ENCODE data around the gene CD34.

CD34 gene

GRCh38 chr1:207860531-207860930, 50.4 kb downstream of the CD34 start:
- DNase-seq (ENCODE audit: insufficient read length) (no peak), FAIRE-seq (no peak)

GRCh38 chr1:207858806-207859205, 52.1 kb downstream of the CD34 start:
- TF ChIP-seq POLR2A (IDR thresholded peaks at IDR 0.05; ENCODE audit: low read depth, low read length) (no peak), POLR2AphosphoS5 (IDR thresholded peaks at IDR 0.05; ENCODE audit: low read depth, low read length) (no peak), TAF1 (IDR thresholded peaks at IDR 0.05; ENCODE audit: borderline replicate concordance, low read depth, low read length) (no peak)
- FAIRE-seq (no peak), DNase-seq (ENCODE audit: insufficient read length) (no peak)

More at GRCh38 chr1:207860531-207860930, 50.4 kb downstream of the CD34 start:
- TF ChIP-seq TAF1 (IDR thresholded peaks at IDR 0.05; ENCODE audit: borderline replicate concordance, low read depth, low read length) (no peak), POLR2AphosphoS5 (IDR thresholded peaks at IDR 0.05; ENCODE audit: low read depth, low read length) (no peak), POLR2A (IDR thresholded peaks at IDR 0.05; ENCODE audit: low read depth, low read length) (no peak)

- no peak for FAIRE-seq
- no peak for DNase-seq (ENCODE audit: insufficient read length)
Observed at GRCh38 chr1:207858281-207858680, 52.6 kb downstream of the CD34 start.

GRCh38 chr1:207857447-207857846, 53.5 kb downstream of the CD34 start:
- DNase-seq (ENCODE audit: insufficient read length): no peak
- FAIRE-seq: no peak
- no peak for TF ChIP-seq POLR2AphosphoS5 (IDR thresholded peaks at IDR 0.05; ENCODE audit: low read depth, low read length)
- TF ChIP-seq TAF1 (IDR thresholded peaks at IDR 0.05; ENCODE audit: borderline replicate concordance, low read depth, low read length): no peak
- no peak for TF ChIP-seq POLR2A (IDR thresholded peaks at IDR 0.05; ENCODE audit: low read depth, low read length)

More at GRCh38 chr1:207858281-207858680, 52.6 kb downstream of the CD34 start:
- TF ChIP-seq POLR2AphosphoS5 (IDR thresholded peaks at IDR 0.05; ENCODE audit: low read depth, low read length) (no peak), TAF1 (IDR thresholded peaks at IDR 0.05; ENCODE audit: borderline replicate concordance, low read depth, low read length) (no peak), POLR2A (IDR thresholded peaks at IDR 0.05; ENCODE audit: low read depth, low read length) (no peak)

- FAIRE-seq: no peak
- no peak for TF ChIP-seq POLR2AphosphoS5 (IDR thresholded peaks at IDR 0.05; ENCODE audit: low read depth, low read length)
- no peak for TF ChIP-seq TAF1 (IDR thresholded peaks at IDR 0.05; ENCODE audit: borderline replicate concordance, low read depth, low read length)
- no peak for TF ChIP-seq POLR2A (IDR thresholded peaks at IDR 0.05; ENCODE audit: low read depth, low read length)
Observed at GRCh38 chr1:207856276-207857023, 54.5 kb downstream of the CD34 start.

GRCh38 chr1:207854001-207854400, 56.9 kb downstream of the CD34 start:
- no peak for FAIRE-seq

More at GRCh38 chr1:207856276-207857023, 54.5 kb downstream of the CD34 start:
- no peak for DNase-seq (ENCODE audit: insufficient read length)

GRCh38 chr1:207853372-207853757, 57.6 kb downstream of the CD34 start:
- TF ChIP-seq POLR2AphosphoS5 (IDR thresholded peaks at IDR 0.05; ENCODE audit: low read depth, low read length) (no peak), POLR2A (IDR thresholded peaks at IDR 0.05; ENCODE audit: low read depth, low read length) (no peak), TAF1 (IDR thresholded peaks at IDR 0.05; ENCODE audit: borderline replicate concordance, low read depth, low read length) (no peak)
- no peak for FAIRE-seq
- DNase-seq (ENCODE audit: insufficient read length): no peak

More at GRCh38 chr1:207854001-207854400, 56.9 kb downstream of the CD34 start:
- DNase-seq (ENCODE audit: insufficient read length): no peak
- TF ChIP-seq POLR2A (IDR thresholded peaks at IDR 0.05; ENCODE audit: low read depth, low read length) (no peak), POLR2AphosphoS5 (IDR thresholded peaks at IDR 0.05; ENCODE audit: low read depth, low read length) (no peak), TAF1 (IDR thresholded peaks at IDR 0.05; ENCODE audit: borderline replicate concordance, low read depth, low read length) (no peak)

GRCh38 chr1:207852576-207853371, 58.2 kb downstream of the CD34 start:
- DNase-seq (ENCODE audit: insufficient read length): no peak
- TF ChIP-seq POLR2AphosphoS5 (IDR thresholded peaks at IDR 0.05; ENCODE audit: low read depth, low read length) (no peak), TAF1 (IDR thresholded peaks at IDR 0.05; ENCODE audit: borderline replicate concordance, low read depth, low read length) (no peak), POLR2A (IDR thresholded peaks at IDR 0.05; ENCODE audit: low read depth, low read length) (no peak)
- no peak for FAIRE-seq

GRCh38 chr1:207851696-207852095, 59.2 kb downstream of the CD34 start:
- FAIRE-seq: no peak
- TF ChIP-seq TAF1 (IDR thresholded peaks at IDR 0.05; ENCODE audit: borderline replicate concordance, low read depth, low read length) (no peak), POLR2AphosphoS5 (IDR thresholded peaks at IDR 0.05; ENCODE audit: low read depth, low read length) (no peak), POLR2A (IDR thresholded peaks at IDR 0.05; ENCODE audit: low read depth, low read length) (no peak)

GRCh38 chr1:207850621-207851407, 60.1 kb downstream of the CD34 start:
- no peak for DNase-seq (ENCODE audit: insufficient read length)
- no peak for TF ChIP-seq TAF1 (IDR thresholded peaks at IDR 0.05; ENCODE audit: borderline replicate concordance, low read depth, low read length)
- TF ChIP-seq POLR2AphosphoS5 (IDR thresholded peaks at IDR 0.05; ENCODE audit: low read depth, low read length): no peak
- no peak for TF ChIP-seq POLR2A (IDR thresholded peaks at IDR 0.05; ENCODE audit: low read depth, low read length)
- no peak for FAIRE-seq

More at GRCh38 chr1:207851696-207852095, 59.2 kb downstream of the CD34 start:
- no peak for DNase-seq (ENCODE audit: insufficient read length)

- FAIRE-seq (no peak), DNase-seq (ENCODE audit: insufficient read length) (no peak)
- TF ChIP-seq POLR2AphosphoS5 (IDR thresholded peaks at IDR 0.05; ENCODE audit: low read depth, low read length): no peak
- TF ChIP-seq POLR2A (IDR thresholded peaks at IDR 0.05; ENCODE audit: low read depth, low read length): no peak
- no peak for TF ChIP-seq TAF1 (IDR thresholded peaks at IDR 0.05; ENCODE audit: borderline replicate concordance, low read depth, low read length)
Observed at GRCh38 chr1:207849646-207850045, 61.3 kb downstream of the CD34 start.
